ENCODE data around the gene GDAP1L1.
A peak's percentile ranks its signal among the peaks of the same experiment; 100 is the strongest.
"Not testable (repeated sequence)": the region's sequence is repeated elsewhere in the genome, so short reads cannot be mapped to it uniquely, and the experiment has no call there.

Gene GDAP1L1

GRCh38 chr20:44221368-44221954 lies 25.6 kb upstream of the GDAP1L1 start:
- no peak for DNase-seq

- DNase-seq, result no peak
Measured at GRCh38 chr20:44222027-44222426, 25.1 kb upstream of the GDAP1L1 start.

- DNase-seq, result no peak
Measured at GRCh38 chr20:44222633-44223368, 24.3 kb upstream of the GDAP1L1 start.

- DNase-seq, result no peak
Measured at GRCh38 chr20:44223721-44224120, 23.4 kb upstream of the GDAP1L1 start.

- DNase-seq, result no peak
Measured at GRCh38 chr20:44224637-44225036, 22.5 kb upstream of the GDAP1L1 start.

GRCh38 chr20:44228465-44229258 lies 18.4 kb upstream of the GDAP1L1 start:
- DNase-seq, result no peak

GRCh38 chr20:44231193-44231592 lies 15.9 kb upstream of the GDAP1L1 start:
- DNase-seq, result no peak

- no peak for DNase-seq
Measured at GRCh38 chr20:44231713-44232468, 15.2 kb upstream of the GDAP1L1 start.

- DNase-seq, result not testable (repeated sequence)
Measured at GRCh38 chr20:44232469-44232856, 14.6 kb upstream of the GDAP1L1 start.

GRCh38 chr20:44233436-44234016 lies 13.6 kb upstream of the GDAP1L1 start:
- no peak for DNase-seq

GRCh38 chr20:44234566-44235317 lies 12.4 kb upstream of the GDAP1L1 start:
- DNase-seq, result no peak

- DNase-seq, result no peak
Measured at GRCh38 chr20:44235702-44236101, 11.4 kb upstream of the GDAP1L1 start.

GRCh38 chr20:44236840-44237239 lies 10.3 kb upstream of the GDAP1L1 start:
- not testable (repeated sequence) for DNase-seq

GRCh38 chr20:44241796-44242195 lies 5.3 kb upstream of the GDAP1L1 start:
- DNase-seq, result no peak

- DNase-seq, result no peak
Measured at GRCh38 chr20:44245977-44246376, 1.1 kb upstream of the GDAP1L1 start.

- peak; percentile 43 for DNase-seq
Measured at GRCh38 chr20:44247586-44248409, 690 bp downstream of the GDAP1L1 start.

GRCh38 chr20:44248410-44248759 lies 1.3 kb downstream of the GDAP1L1 start:
- DNase-seq, result no peak

GRCh38 chr20:44251284-44251683 lies 4.2 kb downstream of the GDAP1L1 start:
- no peak for DNase-seq

- no peak for DNase-seq
Measured at GRCh38 chr20:44253528-44253927, 6.4 kb downstream of the GDAP1L1 start.

GRCh38 chr20:44254073-44254472 lies 7.0 kb downstream of the GDAP1L1 start:
- no peak for DNase-seq

GRCh38 chr20:44255942-44256341 lies 8.8 kb downstream of the GDAP1L1 start:
- no peak for DNase-seq

Data from activated CD4-positive, alpha-beta T cell treated with anti-CD3 and anti-CD28 coated beads for 48 hours (primary cell).